Stimulated activated CD4-positive, alpha-beta T cell treated with anti-CD3 and anti-CD28 coated beads, Interleukin-4, amount 100 ng/mL, for 4 hours (primary cell): Measurements from ENCODE around the gene ACY1.
"Not testable (repeated sequence)": the region's sequence is repeated elsewhere in the genome, so short reads cannot be mapped to it uniquely, and the experiment has no call there.

Experiments
- DNase-seq, 2 experiments: peaks; one replicate each; pipeline ENCODE4 v3.0.0-alpha.2; 2020

Gene ACY1

DNA sequence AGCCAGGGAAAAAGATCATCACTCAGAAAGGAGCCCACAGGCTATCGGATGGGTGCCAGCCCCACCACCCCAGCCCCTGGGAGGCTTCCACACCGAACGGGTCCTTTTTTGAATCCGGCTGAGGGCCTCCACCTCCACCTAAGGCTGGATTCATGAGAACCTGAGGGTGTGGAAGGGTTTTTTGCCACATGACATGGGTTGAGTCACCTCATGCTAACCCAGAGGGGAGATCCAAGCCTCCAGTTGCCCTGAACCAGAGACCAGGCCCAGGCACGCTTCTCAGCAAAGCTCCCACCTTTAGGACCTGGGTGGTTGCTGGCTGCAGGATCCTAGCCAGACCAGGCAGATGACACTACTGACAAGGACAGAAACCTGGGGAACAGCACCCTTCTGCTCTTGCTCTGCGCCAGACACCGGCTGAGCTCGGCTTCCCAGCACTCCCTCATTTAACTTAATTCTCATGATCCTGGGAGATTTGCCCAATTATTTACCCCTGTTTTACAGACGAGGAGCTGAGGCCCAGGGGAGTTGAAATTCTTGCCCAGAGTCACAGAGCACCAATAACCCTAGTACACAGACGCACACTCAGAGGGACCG is 47.5 kb downstream of the ACY1 start:
- no peak for DNase-seq

DNA sequence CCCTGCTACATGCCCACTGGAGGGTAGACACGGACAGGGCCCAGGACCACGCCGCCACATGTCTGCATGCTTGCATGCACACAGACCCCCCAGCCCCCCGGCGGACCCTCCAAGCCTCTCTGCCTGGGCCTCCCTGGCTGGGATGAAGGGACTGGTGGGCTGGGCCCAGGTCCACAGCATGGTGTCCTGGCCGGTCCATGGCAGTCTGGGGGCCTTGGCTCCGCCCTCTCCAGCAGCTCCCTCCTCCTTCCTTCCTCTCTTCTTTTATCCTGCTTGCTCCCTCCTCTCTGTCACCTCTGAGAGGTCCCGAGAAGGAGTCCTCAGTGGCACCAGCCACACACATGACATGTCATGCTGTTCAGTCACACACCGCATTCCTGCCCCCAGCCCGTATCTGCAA is 48.6 kb downstream of the ACY1 start:
- no peak for DNase-seq

DNA sequence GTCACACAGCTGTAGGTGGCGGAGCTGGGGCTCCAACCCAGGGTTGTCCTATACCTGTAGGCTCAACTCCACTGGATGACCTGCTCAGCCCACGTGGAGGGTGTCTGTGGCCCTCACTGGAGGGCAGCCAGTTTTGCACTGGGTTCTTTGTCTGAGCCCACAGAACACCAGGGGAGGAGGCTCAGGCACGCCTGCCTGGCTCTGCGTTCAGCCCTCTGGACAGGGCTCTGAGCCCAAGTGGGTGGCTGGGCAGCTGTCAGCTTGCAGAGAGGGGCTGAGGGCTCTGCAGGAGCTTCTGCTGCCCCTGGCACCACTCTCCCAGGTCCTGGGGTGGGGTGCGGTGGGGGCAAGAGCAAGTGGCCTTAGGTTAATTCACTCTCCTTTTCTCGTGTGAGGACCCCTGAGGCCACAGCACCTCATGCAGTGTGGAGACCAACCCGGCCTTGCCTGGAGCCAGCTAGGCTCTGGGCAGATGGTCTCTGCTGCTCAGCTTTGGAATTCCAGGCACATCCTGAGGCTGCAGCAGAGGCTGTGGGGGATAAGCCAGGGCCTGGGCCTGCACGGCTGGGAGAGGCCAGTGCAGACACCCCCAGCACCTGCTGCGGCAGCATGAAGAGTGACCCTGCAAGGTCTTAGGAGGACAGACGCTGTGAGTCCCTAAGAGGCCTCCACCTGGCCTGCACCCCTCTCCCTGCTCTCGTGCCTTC is 49.5 kb downstream of the ACY1 start:
- no peak for DNase-seq

- DNase-seq, result not testable (repeated sequence)
Observed at GRCh38 chr3:52033748-52034147, 50.4 kb downstream of the ACY1 start.

DNA sequence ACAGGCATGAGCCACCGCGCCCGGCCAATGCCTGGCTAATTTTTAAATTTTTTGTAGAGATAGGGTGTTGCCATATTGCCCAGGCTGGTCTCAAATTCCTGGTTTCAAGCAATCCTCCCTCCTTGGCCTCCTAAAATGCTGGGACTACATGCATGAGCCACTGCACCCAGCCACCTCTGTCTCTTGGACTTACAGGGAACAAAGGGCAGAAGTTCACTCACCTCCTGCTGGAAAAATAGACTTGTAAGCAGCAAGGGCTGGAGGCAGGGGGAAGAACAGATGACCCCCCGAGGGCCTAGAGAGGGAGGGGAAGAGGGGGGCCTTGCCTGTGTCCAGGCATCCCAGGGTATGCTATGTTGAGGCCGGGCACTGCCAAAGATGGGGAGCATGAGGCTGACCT is 50.9 kb downstream of the ACY1 start:
- no peak for DNase-seq

DNA sequence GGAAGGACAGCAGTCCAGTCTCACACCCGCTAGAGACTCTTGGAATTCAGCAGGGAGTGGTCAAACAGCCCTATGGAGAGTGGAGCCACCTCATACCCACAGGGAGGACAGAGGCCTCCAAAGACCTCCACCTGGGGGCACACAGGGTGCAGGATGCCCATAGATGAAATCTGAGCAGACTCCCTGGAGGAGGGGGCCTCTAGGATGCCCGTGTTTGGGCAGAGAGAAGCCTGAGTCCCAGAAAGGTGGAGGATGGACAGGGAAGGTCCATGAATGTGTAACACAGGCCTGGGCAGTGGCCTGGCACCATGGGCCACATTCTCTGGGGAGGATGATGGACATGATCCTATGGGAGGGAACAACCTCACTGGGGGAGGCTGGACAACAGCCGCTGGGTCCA is 51.3 kb downstream of the ACY1 start:
- DNase-seq, result no peak

DNA sequence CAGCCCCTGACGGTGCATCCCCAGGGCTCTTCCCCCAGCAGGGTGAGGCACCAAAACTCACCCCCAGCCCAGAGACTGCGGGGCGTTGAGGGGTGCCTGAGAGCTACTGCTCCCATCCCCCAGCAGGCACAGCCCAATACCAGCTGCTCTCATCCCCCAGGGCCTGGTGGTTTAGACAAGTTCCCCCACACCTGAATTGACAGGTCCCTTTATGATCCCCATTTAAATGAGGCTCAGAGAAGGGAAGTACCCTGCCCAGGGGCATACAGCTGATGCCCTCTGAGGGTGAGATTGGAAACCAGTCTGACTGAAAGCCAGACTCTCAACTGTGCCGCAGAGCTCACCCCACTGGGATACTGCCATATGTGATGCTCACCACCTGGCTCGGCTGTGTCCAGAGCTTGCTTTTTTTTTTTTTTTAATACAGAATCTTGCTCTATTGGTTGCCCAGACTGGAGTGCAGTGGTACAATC is 52.9 kb downstream of the ACY1 start:
- DNase-seq, result no peak

DNA sequence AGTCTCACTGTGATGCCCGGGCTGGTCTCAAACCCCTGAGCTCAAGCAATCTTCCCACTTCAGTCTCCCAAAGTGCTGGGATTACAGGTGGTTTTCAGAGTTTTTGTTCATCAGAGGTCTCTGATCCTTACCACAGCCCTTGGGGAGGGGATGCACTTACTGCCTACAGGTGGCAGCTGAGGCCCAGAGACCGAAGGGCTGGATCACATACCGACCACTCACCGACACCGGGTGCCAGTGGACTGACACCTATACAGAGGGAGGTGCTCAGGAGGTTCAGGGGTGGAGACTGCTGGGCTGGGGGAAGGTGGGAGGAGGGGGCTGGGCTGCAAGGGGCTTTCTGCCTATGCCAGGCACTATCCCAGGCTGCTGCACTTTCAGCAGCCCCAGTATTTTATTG is 53.5 kb downstream of the ACY1 start:
- no peak for DNase-seq

DNA sequence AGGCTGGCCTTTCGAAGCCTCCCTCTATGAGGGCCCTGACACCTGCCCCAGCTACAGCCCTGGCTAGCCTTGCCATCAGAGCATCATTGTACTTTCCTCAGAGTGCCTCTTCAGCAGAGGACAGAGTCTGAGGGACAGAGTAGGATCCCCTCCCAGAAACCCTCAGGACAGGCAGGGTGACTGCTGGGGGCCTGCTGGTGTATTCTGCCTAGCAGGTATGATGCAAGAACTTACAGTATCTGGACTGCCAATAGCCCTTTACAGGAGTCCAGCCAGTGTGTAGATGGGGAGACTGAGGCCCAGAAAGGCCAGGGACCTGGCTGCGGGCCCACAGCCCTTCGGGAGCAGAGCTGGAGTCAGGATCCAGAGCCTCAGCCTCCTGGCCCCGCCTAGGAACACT is 54.0 kb downstream of the ACY1 start:
- no peak for DNase-seq

DNA sequence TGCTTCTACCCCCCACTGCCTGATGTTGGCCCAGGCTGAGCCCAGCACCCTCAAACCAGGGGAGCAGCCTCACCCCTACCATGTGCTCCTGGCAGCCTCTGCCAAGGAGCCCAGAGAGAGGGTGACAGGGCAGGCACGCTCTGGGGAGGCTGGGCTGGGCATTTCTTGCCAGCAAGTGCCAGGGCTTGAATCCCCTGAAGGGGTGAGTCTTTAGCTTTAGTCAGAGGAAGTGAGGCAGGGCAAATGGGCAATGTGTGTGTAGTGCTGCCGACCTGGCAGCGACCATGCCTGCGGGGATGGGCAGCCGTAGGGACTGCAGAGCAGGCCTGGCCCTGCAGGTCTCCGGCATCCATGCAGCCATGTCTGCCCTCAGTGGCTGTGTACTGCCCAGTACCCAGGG is 54.9 kb downstream of the ACY1 start:
- no peak for DNase-seq
